ENCODE data around the gene RALGPS2. TPM values are rescaled to one million over a fixed set of nuclear protein-coding genes. Genes with fewer than 3 reads are reported as not detected.

The RALGPS2 gene
- total RNA-seq, 1 experiment from 2014 or later, result 12.7 TPM

GRCh38 chr1:178772952-178773351, 47.9 kb downstream of the RALGPS2 start:
- POLR2A ChIA-PET (ENCODE audit: low non-redundant PET), result no interaction called here
- TF ChIP-seq, protein P1, sequence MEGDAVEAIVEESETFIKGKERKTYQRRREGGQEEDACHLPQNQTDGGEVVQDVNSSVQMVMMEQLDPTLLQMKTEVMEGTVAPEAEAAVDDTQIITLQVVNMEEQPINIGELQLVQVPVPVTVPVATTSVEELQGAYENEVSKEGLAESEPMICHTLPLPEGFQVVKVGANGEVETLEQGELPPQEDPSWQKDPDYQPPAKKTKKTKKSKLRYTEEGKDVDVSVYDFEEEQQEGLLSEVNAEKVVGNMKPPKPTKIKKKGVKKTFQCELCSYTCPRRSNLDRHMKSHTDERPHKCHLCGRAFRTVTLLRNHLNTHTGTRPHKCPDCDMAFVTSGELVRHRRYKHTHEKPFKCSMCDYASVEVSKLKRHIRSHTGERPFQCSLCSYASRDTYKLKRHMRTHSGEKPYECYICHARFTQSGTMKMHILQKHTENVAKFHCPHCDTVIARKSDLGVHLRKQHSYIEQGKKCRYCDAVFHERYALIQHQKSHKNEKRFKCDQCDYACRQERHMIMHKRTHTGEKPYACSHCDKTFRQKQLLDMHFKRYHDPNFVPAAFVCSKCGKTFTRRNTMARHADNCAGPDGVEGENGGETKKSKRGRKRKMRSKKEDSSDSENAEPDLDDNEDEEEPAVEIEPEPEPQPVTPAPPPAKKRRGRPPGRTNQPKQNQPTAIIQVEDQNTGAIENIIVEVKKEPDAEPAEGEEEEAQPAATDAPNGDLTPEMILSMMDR (conservative IDR thresholded peaks at IDR 0.05; ENCODE audit: low read depth, low read length), result no peak
- TF ChIP-seq EZH2 (IDR thresholded peaks at IDR 0.05; ENCODE audit: borderline replicate concordance, low read depth, low read length, poor library complexity, severe bottlenecking), result no peak
- DNase-seq (ENCODE audit: low spot score), result no peak
- CTCF ChIA-PET, result no interaction called here
- H3K9me3 ChIP-seq (ENCODE audit: low read depth, low read length, poor library complexity, severe bottlenecking), result no peaks in the 10 kb centered on the region
- no peak overlapping the region for H3K4me3 ChIP-seq (ENCODE audit: low read depth, low read length, poor library complexity, severe bottlenecking)
- no peaks in the 10 kb centered on the region for H3K36me3 ChIP-seq (ENCODE audit: insufficient read depth, low read length, poor library complexity, severe bottlenecking)
- no peaks in the 10 kb centered on the region for H3K4me1 ChIP-seq (ENCODE audit: insufficient read depth, low read length, poor library complexity, severe bottlenecking)
- intact Hi-C loops (cut with micrococcal nuclease; ENCODE audit: unreplicated experiment), result loop anchor here (10.0 kb wide), 2 partner anchors 112 to 602 kb away; no protein-coding TSS in a partner anchor
- BruUV-seq (replicated peaks), result no TSS peak
- H3K27ac ChIP-seq (ENCODE audit: low read depth, low read length, poor library complexity, severe bottlenecking), result no peak overlapping the region
- H3K27me3 ChIP-seq (replicated peaks; ENCODE audit: insufficient read depth, low read depth, low read length, poor library complexity), result no peaks in the 10 kb centered on the region

GRCh38 chr1:178774263-178774662, 49.2 kb downstream of the RALGPS2 start:
- Histone ChIP-seq H3K36me3 (ENCODE audit: insufficient read depth, low read length, poor library complexity, severe bottlenecking) (no peaks in the 10 kb centered on the region), H3K4me3 (ENCODE audit: low read depth, low read length, poor library complexity, severe bottlenecking) (no peak overlapping the region), H3K27me3 (replicated peaks; ENCODE audit: insufficient read depth, low read depth, low read length, poor library complexity) (no peaks in the 10 kb centered on the region), H3K4me1 (ENCODE audit: insufficient read depth, low read length, poor library complexity, severe bottlenecking) (no peaks in the 10 kb centered on the region), H3K27ac (ENCODE audit: low read depth, low read length, poor library complexity, severe bottlenecking) (no peak overlapping the region), H3K9me3 (ENCODE audit: low read depth, low read length, poor library complexity, severe bottlenecking) (no peaks in the 10 kb centered on the region)
- peak; percentile 49 for DNase-seq (ENCODE audit: low spot score)
- intact Hi-C loops (cut with micrococcal nuclease; ENCODE audit: unreplicated experiment), result loop anchor here (1.0 to 10.0 kb wide), 3 partner anchors 111 to 601 kb away; no protein-coding TSS in a partner anchor
- ChIA-PET CTCF (interaction anchor here (0.6 to 3.0 kb wide), 2 partner anchors 229 to 309 kb away, joined by 3 to 15 read pairs; no protein-coding TSS in a partner anchor), POLR2A (ENCODE audit: low non-redundant PET) (no interaction called here)
- TF ChIP-seq, protein P1 (conservative IDR thresholded peaks at IDR 0.05; ENCODE audit: low read depth, low read length), result peak; percentile 64
- no peak for TF ChIP-seq EZH2 (IDR thresholded peaks at IDR 0.05; ENCODE audit: borderline replicate concordance, low read depth, low read length, poor library complexity, severe bottlenecking)
- no TSS peak for BruUV-seq (replicated peaks)

GRCh38 chr1:178776553-178776952, 51.5 kb downstream of the RALGPS2 start:
- Histone ChIP-seq H3K4me1 (ENCODE audit: insufficient read depth, low read length, poor library complexity, severe bottlenecking) (no peaks in the 10 kb centered on the region), H3K36me3 (ENCODE audit: insufficient read depth, low read length, poor library complexity, severe bottlenecking) (no peaks in the 10 kb centered on the region), H3K27ac (ENCODE audit: low read depth, low read length, poor library complexity, severe bottlenecking) (no peak overlapping the region), H3K27me3 (replicated peaks; ENCODE audit: insufficient read depth, low read depth, low read length, poor library complexity) (no peaks in the 10 kb centered on the region), H3K9me3 (ENCODE audit: low read depth, low read length, poor library complexity, severe bottlenecking) (no peaks in the 10 kb centered on the region), H3K4me3 (ENCODE audit: low read depth, low read length, poor library complexity, severe bottlenecking) (no peak overlapping the region)
- ChIA-PET POLR2A (ENCODE audit: low non-redundant PET) (no interaction called here), CTCF (interaction anchor here (0.7 kb wide), 1 partner anchor 122 kb away, joined by 3 read pairs; no protein-coding TSS in a partner anchor)
- intact Hi-C loops (cut with micrococcal nuclease; ENCODE audit: unreplicated experiment), result loop anchor here (10.0 kb wide), 2 partner anchors 108 to 598 kb away; no protein-coding TSS in a partner anchor
- no TSS peak for BruUV-seq (replicated peaks)
- TF ChIP-seq EZH2 (IDR thresholded peaks at IDR 0.05; ENCODE audit: borderline replicate concordance, low read depth, low read length, poor library complexity, severe bottlenecking), result no peak
- TF ChIP-seq, protein P1 (conservative IDR thresholded peaks at IDR 0.05; ENCODE audit: low read depth, low read length), result no peak
- no peak for DNase-seq (ENCODE audit: low spot score)

Measured in A673 (cell line).